GM12801 (cell line): ENCODE measurements around the gene AHRR.

Experiments
- CTCF ChIP-seq: IDR thresholded peaks from one replicate; pipeline ENCODE4 v1.5.1; 2011; ENCODE audit warnings: control low read depth; ENCODE audit not compliant: insufficient read length; ENCODE audit errors: extremely low read depth

Gene AHRR

GRCh38 chr5:416636-416960 is 95.1 kb downstream of the AHRR start:
- no peak for TF ChIP-seq CTCF

DNA sequence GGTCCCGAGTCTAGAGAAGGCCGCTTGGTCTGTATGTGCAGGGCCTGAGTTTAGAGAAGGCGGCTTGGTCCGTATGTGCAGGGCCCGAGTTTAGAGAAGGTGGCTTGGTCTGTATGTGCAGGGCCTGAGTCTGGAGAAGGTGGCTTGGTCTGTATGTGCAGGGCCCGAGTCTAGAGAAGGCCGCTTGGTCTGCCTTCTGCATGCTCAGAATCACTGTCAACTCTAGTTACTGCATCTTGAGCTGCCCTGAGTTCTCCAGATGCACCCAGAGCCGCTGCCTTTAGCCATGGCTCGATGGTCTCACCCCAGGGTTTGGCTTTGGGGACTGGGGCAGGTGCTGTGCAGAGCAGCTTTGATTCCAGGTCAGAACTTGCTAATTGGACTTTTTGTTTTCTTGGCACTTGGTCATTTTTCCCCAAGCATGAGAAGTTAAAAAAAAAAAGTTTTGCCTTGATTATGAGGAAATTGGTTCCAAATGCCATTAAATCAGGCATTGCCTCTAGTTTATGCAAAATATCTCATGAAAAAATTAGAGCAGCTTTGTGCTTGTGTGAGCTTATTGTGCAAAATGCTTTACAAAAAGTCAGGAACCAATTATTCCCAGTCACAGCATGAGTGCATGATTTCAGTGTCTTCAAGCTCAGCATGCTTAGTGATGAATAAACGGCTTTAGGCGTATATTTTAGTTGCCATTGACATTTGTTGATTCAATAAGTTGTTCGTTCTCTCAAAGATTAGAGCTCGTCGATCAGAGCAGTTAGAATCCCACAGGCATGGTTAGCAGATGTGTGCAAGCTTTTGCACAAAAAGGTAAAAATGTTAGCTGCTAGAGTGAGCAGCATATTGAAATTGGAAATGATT is 96.0 kb downstream of the AHRR start:
- TF ChIP-seq CTCF, result no peak

- TF ChIP-seq CTCF, result no peak
Measured at GRCh38 chr5:418162-419121, 96.9 kb downstream of the AHRR start.

DNA sequence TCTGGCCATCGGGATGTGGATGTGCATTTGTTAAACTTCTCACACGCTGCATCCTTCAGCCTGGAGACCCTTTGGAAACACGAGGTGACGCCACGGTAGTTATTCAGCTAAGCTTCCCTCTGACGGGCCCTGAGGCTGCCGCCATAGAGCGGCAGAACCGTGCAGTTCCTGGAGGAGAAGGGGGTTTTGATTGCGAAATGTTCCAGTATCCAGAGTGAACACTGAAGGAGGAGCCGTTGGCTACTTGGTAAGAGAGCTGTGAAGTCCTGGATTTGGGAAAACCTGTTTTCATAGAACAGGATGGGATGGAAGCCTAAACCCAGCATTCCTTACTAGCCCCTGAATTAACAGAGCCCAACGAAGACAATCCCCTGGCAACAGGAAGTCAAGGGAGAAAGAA is 98.5 kb downstream of the AHRR start:
- no peak for TF ChIP-seq CTCF

DNA sequence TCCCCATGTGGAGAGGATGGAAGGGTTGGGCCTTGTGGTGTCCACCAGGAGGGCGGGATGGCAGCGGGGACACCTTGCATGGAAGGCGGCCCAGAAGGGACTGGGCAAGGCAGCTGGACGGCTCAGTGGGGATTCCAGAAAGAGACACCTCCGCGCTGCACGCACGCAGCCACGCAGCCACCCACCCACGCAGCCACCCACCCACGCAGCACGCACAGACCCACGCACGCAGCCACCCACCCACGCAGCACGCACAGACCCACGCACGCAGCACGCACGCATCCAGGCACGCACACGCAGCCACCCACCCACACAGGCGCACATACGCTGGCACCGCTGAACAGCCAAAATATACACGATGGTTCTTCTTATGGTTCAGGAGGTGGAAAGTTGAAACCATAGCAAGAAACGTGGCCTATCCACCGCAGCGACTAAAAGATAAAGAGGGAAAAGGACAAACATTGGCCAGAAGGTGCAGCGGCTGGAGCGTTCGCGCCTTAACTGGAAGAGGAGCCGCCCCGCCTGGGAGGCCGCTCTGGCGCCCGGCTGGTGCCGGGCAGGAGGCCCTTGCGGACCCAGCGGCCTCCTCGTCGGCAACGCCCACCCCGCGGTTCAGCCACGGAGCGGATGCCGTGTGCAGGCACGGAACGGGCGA is 99.2 kb downstream of the AHRR start:
- no peak for TF ChIP-seq CTCF

DNA sequence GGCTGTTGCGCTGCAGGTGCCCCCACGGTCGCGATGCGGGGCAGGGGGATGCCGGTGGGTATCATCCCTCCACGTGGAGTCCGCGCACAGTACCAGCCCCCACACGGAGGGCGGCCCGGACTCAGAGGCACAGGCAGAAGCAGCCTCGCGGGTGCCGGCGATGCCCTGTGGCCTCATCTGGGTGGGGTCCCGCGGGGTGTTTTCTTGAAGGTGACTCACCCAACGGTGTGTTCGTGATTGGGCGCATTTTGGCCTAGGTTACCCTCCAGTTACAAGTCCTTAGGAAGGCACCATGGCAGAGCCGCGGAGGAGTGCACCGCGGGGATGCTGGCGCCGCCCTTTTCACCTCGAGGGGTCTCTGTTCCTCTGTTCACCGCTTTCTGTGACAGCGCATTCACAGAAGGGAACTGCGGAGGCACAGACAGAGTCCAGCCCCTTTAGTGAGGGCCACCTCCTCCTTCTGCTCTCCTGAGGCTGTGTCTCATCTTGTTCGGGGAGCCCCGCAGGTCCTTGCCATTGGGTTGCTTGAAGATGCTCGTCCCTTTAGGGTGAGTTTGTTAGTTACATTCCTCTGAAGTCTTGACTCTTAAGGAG is 99.9 kb downstream of the AHRR start:
- TF ChIP-seq CTCF, result no peak

DNA sequence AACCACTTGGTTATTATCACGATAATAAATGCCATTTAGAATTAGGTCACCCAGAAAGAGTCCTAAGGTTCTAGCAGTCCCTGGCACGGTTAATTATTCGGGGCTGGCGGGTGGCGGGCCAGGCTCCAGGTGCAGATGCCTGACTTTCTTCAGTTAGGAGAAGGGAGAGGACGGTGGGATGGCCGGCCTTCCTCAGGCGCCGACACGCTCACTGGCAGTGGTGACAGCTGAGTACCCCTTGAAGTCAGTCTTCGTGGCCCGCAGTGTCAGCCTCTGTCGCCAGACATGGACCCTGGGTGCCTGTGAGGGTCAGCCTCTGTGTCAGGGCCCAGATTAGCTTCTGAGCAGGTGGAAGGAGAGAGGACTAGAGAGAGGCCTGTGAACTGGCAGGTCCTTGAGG is 100.4 kb downstream of the AHRR start:
- TF ChIP-seq CTCF, result no peak
